Measurements from ENCODE around the gene IL1RAPL1.

DNA sequence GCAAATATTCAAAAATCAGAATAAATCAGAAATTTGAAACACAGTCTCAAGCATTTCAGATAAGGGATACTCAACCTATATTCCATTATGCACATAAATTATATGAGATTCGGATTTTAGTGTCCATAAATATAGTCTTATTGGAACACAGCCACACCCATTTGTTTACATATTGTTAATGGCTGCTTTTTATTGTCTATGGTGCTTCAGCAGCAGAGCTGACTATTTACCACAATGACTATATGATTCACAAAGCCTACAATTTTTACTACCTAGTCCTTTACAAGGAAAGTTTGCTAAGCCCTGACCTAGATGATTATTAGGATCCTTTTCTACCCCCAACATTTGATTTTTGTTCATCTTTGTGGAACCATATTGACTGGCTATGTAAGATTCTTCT is 63.9 kb downstream of the IL1RAPL1 start:
- TF ChIP-seq, protein P1, sequence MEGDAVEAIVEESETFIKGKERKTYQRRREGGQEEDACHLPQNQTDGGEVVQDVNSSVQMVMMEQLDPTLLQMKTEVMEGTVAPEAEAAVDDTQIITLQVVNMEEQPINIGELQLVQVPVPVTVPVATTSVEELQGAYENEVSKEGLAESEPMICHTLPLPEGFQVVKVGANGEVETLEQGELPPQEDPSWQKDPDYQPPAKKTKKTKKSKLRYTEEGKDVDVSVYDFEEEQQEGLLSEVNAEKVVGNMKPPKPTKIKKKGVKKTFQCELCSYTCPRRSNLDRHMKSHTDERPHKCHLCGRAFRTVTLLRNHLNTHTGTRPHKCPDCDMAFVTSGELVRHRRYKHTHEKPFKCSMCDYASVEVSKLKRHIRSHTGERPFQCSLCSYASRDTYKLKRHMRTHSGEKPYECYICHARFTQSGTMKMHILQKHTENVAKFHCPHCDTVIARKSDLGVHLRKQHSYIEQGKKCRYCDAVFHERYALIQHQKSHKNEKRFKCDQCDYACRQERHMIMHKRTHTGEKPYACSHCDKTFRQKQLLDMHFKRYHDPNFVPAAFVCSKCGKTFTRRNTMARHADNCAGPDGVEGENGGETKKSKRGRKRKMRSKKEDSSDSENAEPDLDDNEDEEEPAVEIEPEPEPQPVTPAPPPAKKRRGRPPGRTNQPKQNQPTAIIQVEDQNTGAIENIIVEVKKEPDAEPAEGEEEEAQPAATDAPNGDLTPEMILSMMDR (conservative IDR thresholded peaks at IDR 0.05; ENCODE audit: low read length): no peak
- no peak for TF ChIP-seq EZH2phosphoT487 (IDR thresholded peaks at IDR 0.05; ENCODE audit: borderline replicate concordance)
